HepG2 (cell line): ENCODE measurements around the gene OR1Q1. TPM values are rescaled to one million over a fixed set of nuclear protein-coding genes. Genes with fewer than 3 reads are reported as not detected.

ENCODE experiments used
- ATAC-seq: fragments of 200-7000 bp; cut with Tn5 transposase; 3 replicates; pipeline ENCODE4 v1.9.1; 2020; ENCODE audit warnings: mild to moderate bottlenecking, moderate library complexity
- BruUV-seq: library from RNA; stranded (reverse); fragments of 400-500 nt; replicated peaks from 2 replicates; lab custom pipeline; 2021; lab: Mats Ljungman, UMichigan
- CTCF ChIA-PET: fragments of 300-600 bp; formaldehyde crosslinking; extraction: SDS; loops from one replicate; lab custom pipeline; 2021; ENCODE audit warnings: low total read pairs, inconsistent platforms, low intra/inter-chr PET ratio; lab: Yijun Ruan, JAX
- POLR2A ChIA-PET: fragments of 350-600 bp; sonication (Branson Sonifier 250); formaldehyde crosslinking; loops from one replicate; lab custom pipeline; 2020; ENCODE audit warnings: antibody characterized with exemption, inconsistent platforms; lab: Yijun Ruan, JAX
- DNase-seq: peaks from one replicate; pipeline ENCODE4 v3.0.0-alpha.2; 2015; ENCODE audit warnings: low spot score
- FAIRE-seq: peaks from 3 replicates; lab custom pipeline; 2011; peaks lifted over from hg19 to GRCh38; lab: Jason Lieb, UNC
- H2AFZ ChIP-seq: one replicate; pipeline ENCODE4 v1.6.1; 2011; ENCODE audit warnings: low read length, inconsistent platforms
- H3K27ac ChIP-seq: fragments of 300-600 bp; 3 replicates; pipeline ENCODE4 v1.8.0; 2011; ENCODE audit warnings: mixed run types, mild to moderate bottlenecking, mixed read lengths, low read length, inconsistent platforms; ENCODE audit not compliant: insufficient read depth; ENCODE audit errors: extremely low read length
- H3K27me3 ChIP-seq, 2 experiments: fragments of 200-600 bp in 1 of 2; 2 replicates in 1 of 2; 3 replicates in 1 of 2; pipeline versions ENCODE4 v1.6.0 to v1.8.0; 2011; ENCODE audit warnings: low read length in 2 of 2, mild to moderate bottlenecking in 2 of 2, moderate library complexity in 2 of 2, inconsistent platforms in 1 of 2; ENCODE audit not compliant: insufficient read depth in 2 of 2, control insufficient read depth in 1 of 2
- H3K36me3 ChIP-seq, 2 experiments: fragments of 200-600 bp in 1 of 2; replicated peaks in 1 of 2; 2 replicates in 1 of 2; 3 replicates in 1 of 2; pipeline versions ENCODE4 v1.5.1 to v1.8.0; 2011; ENCODE audit warnings: low read length in 2 of 2, inconsistent platforms in 1 of 2; ENCODE audit not compliant: insufficient read depth in 2 of 2, control insufficient read depth in 1 of 2
- H3K4me1 ChIP-seq: 2 replicates; pipeline ENCODE4 v1.5.1; 2012; ENCODE audit warnings: low read length, inconsistent platforms; ENCODE audit not compliant: insufficient read depth
- H3K4me2 ChIP-seq: 2 replicates; pipeline ENCODE4 v1.6.0; 2011; ENCODE audit warnings: low read depth, low read length, inconsistent platforms
- H3K4me3 ChIP-seq, 3 experiments: fragments of 200-600 bp in 1 of 3; sonication (generic), shearing (Covaris generic) in 1 of 3; replicated peaks in 1 of 3; 2 replicates each; pipeline ENCODE4 v1.5.1; 2011 to 2016; ENCODE audit warnings: low read length in 3 of 3, inconsistent platforms in 2 of 3, low read depth in 2 of 3, mild to moderate bottlenecking in 2 of 3, control low read depth in 1 of 3, mixed read lengths in 1 of 3; ENCODE audit not compliant: insufficient read depth in 1 of 3
- H3K79me2 ChIP-seq: one replicate; pipeline ENCODE4 v1.6.1; 2011; ENCODE audit warnings: low read length, inconsistent platforms; ENCODE audit not compliant: insufficient read depth
- H3K9ac ChIP-seq: 2 replicates; pipeline ENCODE4 v1.6.0; 2011; ENCODE audit warnings: mild to moderate bottlenecking, low read depth, low read length, inconsistent platforms; ENCODE audit not compliant: insufficient read depth
- H3K9me3 ChIP-seq: 2 replicates; pipeline ENCODE4 v1.5.1; 2012; ENCODE audit warnings: mild to moderate bottlenecking, low read length
- H4K20me1 ChIP-seq: 2 replicates; pipeline ENCODE4 v1.6.0; 2011; ENCODE audit warnings: inconsistent platforms, mild to moderate bottlenecking, low read length, moderate library complexity; ENCODE audit not compliant: insufficient read depth
- SMAD1 ChIP-seq: sonication (generic); formaldehyde crosslinking; IDR thresholded peaks from 2 replicates; pipeline ENCODE4 v1.4.0; 2020; ENCODE audit warnings: missing genetic modification reagents, low read depth, mild to moderate bottlenecking, borderline replicate concordance
- ZBTB21 ChIP-seq: sonication (generic); formaldehyde crosslinking; IDR thresholded peaks from 2 replicates; pipeline ENCODE4 v1.4.0; 2020; ENCODE audit warnings: missing genetic modification reagents
- ZNF567 ChIP-seq: sonication (generic); formaldehyde crosslinking; IDR thresholded peaks from 2 replicates; pipeline ENCODE4 v1.8.1; 2023; ENCODE audit warnings: mild to moderate bottlenecking, missing genetic modification reagents, borderline replicate concordance
- WGBS: methylation state at CpG from one replicate; pipeline ENCODE4 v1.1.6; 2017; ENCODE audit warnings: low lambda C conversion rate; 5-methylcytosine and 5-hydroxymethylcytosine counted together
- in situ Hi-C: cut with HindIII; loops from 2 replicates; pipeline ENCODE4 v1.10.0; 2017; ENCODE audit warnings: low pct_unique_long_range_greater_than_20kb; ENCODE audit not compliant: extremely low pct_ligation_motif_present
- intact Hi-C: fragments of 100-400 bp; cut with micrococcal nuclease; formaldehyde crosslinking; loops from one replicate; pipeline ENCODE4 v1.10.0; 2022; ENCODE audit not compliant: unreplicated experiment
- polyA plus RNA-seq, 8 experiments: library from polyadenylated mRNA; depleted of rRNA in 3 of 8; stranded (reverse) in 7 of 8; unstranded in 1 of 8; fragments of >200 nt; fragmentation: Illumina TruSeq in 4 of 8; extraction: Trizol in 4 of 8; gene quantifications; 2 replicates each; pipeline versions ENCODE4 v1.2.1 to v1.2.3, GENCODE V29; 2011 to 2016; ENCODE audit warnings: low read depth in 4 of 8, missing spikeins in 1 of 8, mixed read lengths in 1 of 8; ENCODE audit not compliant: insufficient read depth in 1 of 8
- total RNA-seq, 5 experiments: library from RNA; depleted of rRNA; stranded (reverse); fragments of >200 nt; fragmentation: Illumina TruSeq; extraction: Trizol; gene quantifications; 2 replicates each; pipeline ENCODE4 v1.2.3, GENCODE V29; 2016; ENCODE audit warnings: low read depth in 1 of 5
- TF ChIP-seq, protein P1 (sequence below), 2 experiments: sonication (generic) in 1 of 2; formaldehyde crosslinking in 1 of 2; IDR thresholded peaks; 2 replicates each; pipeline versions ENCODE4 v1.5.1 to v1.6.1; 2011 to 2020; ENCODE audit warnings: borderline replicate concordance in 1 of 2, low read depth in 1 of 2, low read length in 1 of 2, mild to moderate bottlenecking in 1 of 2, missing genetic modification reagents in 1 of 2, moderate library complexity in 1 of 2
- TF ChIP-seq, protein P2 (sequence below): sonication (generic); formaldehyde crosslinking; IDR thresholded peaks from 2 replicates; pipeline ENCODE4 v1.5.1; 2020; ENCODE audit warnings: mild to moderate bottlenecking, missing genetic modification reagents, borderline replicate concordance

Gene OR1Q1
- total and polyA plus RNA-seq, 2 of the 13 experiments (the other 11 are each of a cell fraction or from before 2014, with no cell fraction given): 0.12 TPM; not detected in 1

DNA sequence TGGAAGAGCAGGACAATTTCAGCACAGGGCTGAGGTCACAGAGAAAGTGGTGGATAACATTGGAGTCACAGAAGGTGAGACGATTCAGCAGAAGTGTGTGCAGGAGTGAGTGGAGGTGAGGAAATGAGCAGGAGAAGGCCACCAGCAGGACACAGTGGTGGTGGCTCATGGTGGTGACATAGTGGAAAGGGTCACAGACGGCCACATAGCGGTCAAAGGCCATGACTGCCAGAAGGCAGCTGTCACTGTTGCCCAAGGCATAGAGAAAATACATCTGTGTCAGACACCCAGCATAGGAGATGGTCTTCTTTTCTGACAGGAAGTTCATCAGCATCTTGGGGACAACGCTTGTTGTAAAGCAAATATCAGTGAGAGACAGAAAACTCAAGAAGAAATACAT lies 46.6 kb upstream of the OR1Q1 start:
- Histone ChIP-seq H3K27me3 (no peaks in the 10 kb centered on the region), H3K4me3 (no peak overlapping the region), H3K9ac (no peak overlapping the region), H3K9me3 (no peaks in the 10 kb centered on the region), H3K36me3 (no peaks in the 10 kb centered on the region), H3K4me1 (no peaks in the 10 kb centered on the region), H3K4me2 (no peak overlapping the region), H4K20me1 (no peaks in the 10 kb centered on the region), H3K79me2 (no peaks in the 10 kb centered on the region), H2AFZ (no peak overlapping the region), H3K27ac (no peak overlapping the region)
- ChIA-PET POLR2A (no interaction called here), CTCF (no interaction called here)
- BruUV-seq: no TSS peak
- DNase-seq (no peak), ATAC-seq (no peak), FAIRE-seq (no peak)
- in situ Hi-C loops: no loop called here
- whole genome bisulfite sequencing: 19% methylated on average over 4 of the region's 4 CpGs
- TF ChIP-seq, protein P1, sequence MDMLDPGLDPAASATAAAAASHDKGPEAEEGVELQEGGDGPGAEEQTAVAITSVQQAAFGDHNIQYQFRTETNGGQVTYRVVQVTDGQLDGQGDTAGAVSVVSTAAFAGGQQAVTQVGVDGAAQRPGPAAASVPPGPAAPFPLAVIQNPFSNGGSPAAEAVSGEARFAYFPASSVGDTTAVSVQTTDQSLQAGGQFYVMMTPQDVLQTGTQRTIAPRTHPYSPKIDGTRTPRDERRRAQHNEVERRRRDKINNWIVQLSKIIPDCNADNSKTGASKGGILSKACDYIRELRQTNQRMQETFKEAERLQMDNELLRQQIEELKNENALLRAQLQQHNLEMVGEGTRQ (IDR thresholded peaks at IDR 0.05; ENCODE audit: low read depth, low read length): no peak
- TF ChIP-seq, protein P1 (CRISPR knock-in tag; IDR thresholded peaks at IDR 0.05; ENCODE audit: borderline replicate concordance): no peak
- TF ChIP-seq ZBTB21 (CRISPR knock-in tag): no peak
- no peak for TF ChIP-seq SMAD1 (CRISPR knock-in tag)
- TF ChIP-seq, protein P2, sequence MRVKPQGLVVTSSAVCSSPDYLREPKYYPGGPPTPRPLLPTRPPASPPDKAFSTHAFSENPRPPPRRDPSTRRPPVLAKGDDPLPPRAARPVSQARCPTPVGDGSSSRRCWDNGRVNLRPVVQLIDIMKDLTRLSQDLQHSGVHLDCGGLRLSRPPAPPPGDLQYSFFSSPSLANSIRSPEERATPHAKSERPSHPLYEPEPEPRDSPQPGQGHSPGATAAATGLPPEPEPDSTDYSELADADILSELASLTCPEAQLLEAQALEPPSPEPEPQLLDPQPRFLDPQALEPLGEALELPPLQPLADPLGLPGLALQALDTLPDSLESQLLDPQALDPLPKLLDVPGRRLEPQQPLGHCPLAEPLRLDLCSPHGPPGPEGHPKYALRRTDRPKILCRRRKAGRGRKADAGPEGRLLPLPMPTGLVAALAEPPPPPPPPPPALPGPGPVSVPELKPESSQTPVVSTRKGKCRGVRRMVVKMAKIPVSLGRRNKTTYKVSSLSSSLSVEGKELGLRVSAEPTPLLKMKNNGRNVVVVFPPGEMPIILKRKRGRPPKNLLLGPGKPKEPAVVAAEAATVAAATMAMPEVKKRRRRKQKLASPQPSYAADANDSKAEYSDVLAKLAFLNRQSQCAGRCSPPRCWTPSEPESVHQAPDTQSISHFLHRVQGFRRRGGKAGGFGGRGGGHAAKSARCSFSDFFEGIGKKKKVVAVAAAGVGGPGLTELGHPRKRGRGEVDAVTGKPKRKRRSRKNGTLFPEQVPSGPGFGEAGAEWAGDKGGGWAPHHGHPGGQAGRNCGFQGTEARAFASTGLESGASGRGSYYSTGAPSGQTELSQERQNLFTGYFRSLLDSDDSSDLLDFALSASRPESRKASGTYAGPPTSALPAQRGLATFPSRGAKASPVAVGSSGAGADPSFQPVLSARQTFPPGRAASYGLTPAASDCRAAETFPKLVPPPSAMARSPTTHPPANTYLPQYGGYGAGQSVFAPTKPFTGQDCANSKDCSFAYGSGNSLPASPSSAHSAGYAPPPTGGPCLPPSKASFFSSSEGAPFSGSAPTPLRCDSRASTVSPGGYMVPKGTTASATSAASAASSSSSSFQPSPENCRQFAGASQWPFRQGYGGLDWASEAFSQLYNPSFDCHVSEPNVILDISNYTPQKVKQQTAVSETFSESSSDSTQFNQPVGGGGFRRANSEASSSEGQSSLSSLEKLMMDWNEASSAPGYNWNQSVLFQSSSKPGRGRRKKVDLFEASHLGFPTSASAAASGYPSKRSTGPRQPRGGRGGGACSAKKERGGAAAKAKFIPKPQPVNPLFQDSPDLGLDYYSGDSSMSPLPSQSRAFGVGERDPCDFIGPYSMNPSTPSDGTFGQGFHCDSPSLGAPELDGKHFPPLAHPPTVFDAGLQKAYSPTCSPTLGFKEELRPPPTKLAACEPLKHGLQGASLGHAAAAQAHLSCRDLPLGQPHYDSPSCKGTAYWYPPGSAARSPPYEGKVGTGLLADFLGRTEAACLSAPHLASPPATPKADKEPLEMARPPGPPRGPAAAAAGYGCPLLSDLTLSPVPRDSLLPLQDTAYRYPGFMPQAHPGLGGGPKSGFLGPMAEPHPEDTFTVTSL (CRISPR knock-in tag): no peak
- TF ChIP-seq ZNF567 (CRISPR knock-in tag): no peak
- TF ChIP-seq, all 625 proteins: peak for 0
- intact Hi-C loops: no loop called here
